Omental fat pad (tissue), 4 donors: Measurements from ENCODE around the gene UBTD1. TPM values are rescaled to one million over a fixed set of nuclear protein-coding genes. Genes with fewer than 3 reads are reported as not detected.

Source experiments
- ATAC-seq: fragments of 150-250 bp; one replicate; pipeline ENCODE4 v1.9.1; 2016; ENCODE audit warnings: mild to moderate bottlenecking, moderate library complexity; ENCODE audit not compliant: low FRiP score
- DNase-seq: peaks from one replicate; pipeline ENCODE4 v3.0.0-alpha.2; 2019; ENCODE audit warnings: low spot score
- total RNA-seq, 4 donors: library from RNA; depleted of rRNA; stranded (reverse); fragments of >200 nt; gene quantifications; one replicate each; pipeline ENCODE4 v1.1.0, GENCODE V29; 2016
- TF ChIP-seq, protein P1 (sequence below), 3 donors: fragments of 450-650 bp; IDR thresholded peaks; one replicate each; pipeline ENCODE4 v1.5.1; 2016 to 2017; ENCODE audit warnings: antibody characterized with exemption in 3 of 3, mild to moderate bottlenecking in 3 of 3, moderate library complexity in 2 of 3

Gene UBTD1
- total RNA-seq, 4 donors from 2014 or later = 15.6 to 22.8 (median 19.2) TPM

DNA sequence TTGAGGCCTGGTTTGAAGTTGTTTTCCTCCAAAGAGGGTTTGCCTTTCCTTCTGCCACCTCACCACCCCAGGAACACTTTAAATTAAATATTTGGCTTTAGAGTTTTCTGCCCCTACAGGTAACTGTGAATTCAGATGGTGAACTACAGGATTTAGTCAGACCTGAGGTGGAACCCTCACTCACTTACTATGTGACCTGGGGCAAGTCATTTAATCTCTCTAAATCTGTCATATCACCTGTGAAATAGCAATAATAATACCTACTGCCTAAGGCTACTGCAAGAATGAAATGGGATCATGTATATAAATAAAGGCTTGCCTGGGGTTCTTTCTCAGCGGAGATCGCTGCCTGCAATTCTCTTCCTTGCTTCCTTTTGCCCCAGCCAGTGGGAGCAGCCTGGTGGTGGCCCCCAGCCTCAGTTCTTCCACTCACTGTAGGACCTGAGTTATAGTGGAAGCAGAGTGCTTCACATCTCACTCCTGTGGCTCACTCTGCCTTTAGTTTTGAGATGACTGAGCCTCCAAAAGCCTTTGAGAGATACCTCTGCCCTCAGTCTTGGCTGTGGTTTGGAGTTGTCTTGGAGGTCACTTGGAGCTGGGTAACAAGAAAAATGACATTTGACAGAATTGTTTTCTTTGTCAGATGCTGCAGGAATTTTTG, 67.7 kb downstream of the UBTD1 start:
- no peak for DNase-seq
- no peak for ATAC-seq
- TF ChIP-seq, protein P1, sequence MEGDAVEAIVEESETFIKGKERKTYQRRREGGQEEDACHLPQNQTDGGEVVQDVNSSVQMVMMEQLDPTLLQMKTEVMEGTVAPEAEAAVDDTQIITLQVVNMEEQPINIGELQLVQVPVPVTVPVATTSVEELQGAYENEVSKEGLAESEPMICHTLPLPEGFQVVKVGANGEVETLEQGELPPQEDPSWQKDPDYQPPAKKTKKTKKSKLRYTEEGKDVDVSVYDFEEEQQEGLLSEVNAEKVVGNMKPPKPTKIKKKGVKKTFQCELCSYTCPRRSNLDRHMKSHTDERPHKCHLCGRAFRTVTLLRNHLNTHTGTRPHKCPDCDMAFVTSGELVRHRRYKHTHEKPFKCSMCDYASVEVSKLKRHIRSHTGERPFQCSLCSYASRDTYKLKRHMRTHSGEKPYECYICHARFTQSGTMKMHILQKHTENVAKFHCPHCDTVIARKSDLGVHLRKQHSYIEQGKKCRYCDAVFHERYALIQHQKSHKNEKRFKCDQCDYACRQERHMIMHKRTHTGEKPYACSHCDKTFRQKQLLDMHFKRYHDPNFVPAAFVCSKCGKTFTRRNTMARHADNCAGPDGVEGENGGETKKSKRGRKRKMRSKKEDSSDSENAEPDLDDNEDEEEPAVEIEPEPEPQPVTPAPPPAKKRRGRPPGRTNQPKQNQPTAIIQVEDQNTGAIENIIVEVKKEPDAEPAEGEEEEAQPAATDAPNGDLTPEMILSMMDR (IDR thresholded peaks at IDR 0.05) = no peak

- DNase-seq = no peak
- TF ChIP-seq, protein P1 (IDR thresholded peaks at IDR 0.05) = no peak
- ATAC-seq = peak; percentile 25
Observed at GRCh38 chr10:97567891-97568290, 69.2 kb downstream of the UBTD1 start.

GRCh38 chr10:97570146-97570788, 71.5 kb downstream of the UBTD1 start:
- TF ChIP-seq, protein P1 (IDR thresholded peaks at IDR 0.05) = no peak
- DNase-seq (no peak), ATAC-seq (no peak)

DNA sequence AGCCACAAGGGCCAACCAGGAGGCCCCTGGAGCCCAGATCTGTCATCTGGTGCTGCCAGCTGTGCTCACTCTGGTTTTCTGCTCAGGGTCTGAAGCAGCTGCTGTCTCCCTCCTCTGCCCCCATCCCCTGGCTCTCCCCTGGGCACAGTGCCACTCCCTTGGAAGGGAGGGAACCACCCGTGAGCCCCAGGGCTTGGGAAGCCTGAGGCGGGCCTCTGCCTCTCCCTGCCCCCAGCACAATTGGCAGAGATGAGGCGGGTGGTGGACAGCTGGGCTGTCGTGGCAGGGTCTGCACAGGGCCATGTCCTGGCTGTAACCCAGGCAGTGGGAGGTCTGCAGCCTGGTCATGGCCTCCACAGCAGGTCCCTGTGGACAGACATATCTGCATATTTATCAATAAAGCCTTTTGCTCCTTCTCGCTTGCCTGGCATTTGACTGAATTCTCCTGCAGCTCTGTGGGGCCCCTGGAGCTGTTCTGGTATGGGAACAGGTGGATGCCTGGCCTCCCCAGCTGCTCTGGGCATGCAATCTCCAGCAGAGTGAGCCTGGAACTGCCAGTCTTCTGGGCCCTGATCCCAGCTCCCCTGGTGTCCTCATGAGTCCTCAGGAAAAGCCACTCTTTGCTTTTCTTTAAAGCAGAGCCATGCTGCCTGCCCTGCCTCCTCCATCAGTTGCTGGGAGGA, 72.2 kb downstream of the UBTD1 start:
- DNase-seq (no peak), ATAC-seq (no peak)
- TF ChIP-seq, protein P1 (IDR thresholded peaks at IDR 0.05) = no peak

- no peak for ATAC-seq
- TF ChIP-seq, protein P1 (IDR thresholded peaks at IDR 0.05) = no peak
- no peak for DNase-seq
Observed at GRCh38 chr10:97571622-97572021, 72.9 kb downstream of the UBTD1 start.

GRCh38 chr10:97572214-97572989, 73.7 kb downstream of the UBTD1 start, which contains the start of gene ANKRD2:
Gene ANKRD2, plus strand, starts transcription at chr10:97572779. Its CDS starts 10 bp downstream, at chr10:97572789.
- ATAC-seq (peak; percentile 51), DNase-seq (peak; percentile 57)
- TF ChIP-seq, protein P1 (IDR thresholded peaks at IDR 0.05) = no peak
